Thymus (tissue), 11 donors: Measurements from ENCODE around the gene GRB2. TPM values are rescaled to one million over a fixed set of nuclear protein-coding genes. Genes with fewer than 3 reads are reported as not detected.
A peak's percentile ranks its signal among the peaks of the same experiment; 100 is the strongest.
"Not testable (repeated sequence)": the region's sequence is repeated elsewhere in the genome, so short reads cannot be mapped to it uniquely, and the experiment has no call there.

ENCODE experiments used
- DNase-seq, 9 donors: peaks; one replicate each; pipeline ENCODE4 v3.0.0-alpha.2; 2013; ENCODE audit warnings: low spot score in 9 of 9, low read depth in 6 of 9, missing footprints in 1 of 9
- H3K27ac ChIP-seq, 2 donors: one replicate each; pipeline ENCODE4 v1.5.1; 2013; ENCODE audit warnings: control low read depth in 1 of 2, low read depth in 1 of 2, low read length in 1 of 2, mild to moderate bottlenecking in 1 of 2, moderate library complexity in 1 of 2
- H3K27me3 ChIP-seq, 2 donors: one replicate each; pipeline ENCODE4 v1.5.1; 2013; ENCODE audit warnings: low read length in 1 of 2; ENCODE audit not compliant: control insufficient read depth in 2 of 2, insufficient read depth in 1 of 2
- H3K36me3 ChIP-seq, 2 donors: one replicate each; pipeline ENCODE4 v1.5.1; 2013; ENCODE audit warnings: low read length in 1 of 2, mild to moderate bottlenecking in 1 of 2, moderate library complexity in 1 of 2; ENCODE audit not compliant: control insufficient read depth in 2 of 2, insufficient read depth in 2 of 2
- H3K4me1 ChIP-seq, 2 donors: one replicate each; pipeline ENCODE4 v1.5.1; 2013; ENCODE audit warnings: low read length in 2 of 2; ENCODE audit not compliant: control insufficient read depth in 2 of 2, insufficient read depth in 2 of 2
- H3K4me3 ChIP-seq, 2 donors: one replicate each; pipeline ENCODE4 v1.5.1; 2013; ENCODE audit warnings: low read length in 2 of 2, control low read depth in 1 of 2, mild to moderate bottlenecking in 1 of 2
- H3K9me3 ChIP-seq, 2 donors: one replicate each; pipeline ENCODE4 v1.5.1; 2013; ENCODE audit warnings: low read length in 1 of 2, mild to moderate bottlenecking in 1 of 2; ENCODE audit not compliant: control insufficient read depth in 2 of 2, insufficient read depth in 1 of 2
- WGBS: extraction: QIAGEN DNeasy Blood & Tissue Kit; methylation state at CpG from one replicate; pipeline ENCODE4 v1.1.7; 2013; 5-methylcytosine and 5-hydroxymethylcytosine counted together
- polyA plus RNA-seq: library from polyadenylated mRNA; stranded (reverse); fragments of 200-250 nt; gene quantifications from one replicate; pipeline ENCODE4 v1.2.3, GENCODE V29; 2013
- total RNA-seq: library from RNA; stranded (reverse); fragments of 120-200 nt; gene quantifications from one replicate; pipeline ENCODE4 v1.2.4, GENCODE V29; 2013
- donor health status: healthy.

Gene GRB2
- total and polyA plus RNA-seq, 2 donors, result 65.1 to 79.4 TPM

DNA sequence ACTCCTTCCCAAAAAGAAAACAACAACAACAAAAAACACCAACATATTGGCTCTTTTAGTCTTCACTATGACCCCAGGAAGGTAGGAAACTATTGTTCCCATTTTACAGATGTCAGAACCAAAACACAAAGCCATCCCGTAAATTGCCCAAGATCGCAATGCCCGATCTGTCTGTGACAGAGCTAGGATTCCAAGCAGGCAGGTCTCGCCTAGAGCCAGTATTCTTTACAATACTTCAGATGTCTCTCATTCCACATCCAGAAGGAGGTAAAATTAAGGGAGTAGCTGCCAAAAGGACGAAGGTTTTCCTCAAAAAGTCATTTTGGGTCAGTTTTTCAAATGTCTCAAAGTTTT, 21.7 kb downstream of the GRB2 start:
- no peak overlapping the region for H3K27ac ChIP-seq
- peaks cover 12 to 37% of the 10 kb centered on the region in 2 donors for H3K36me3 ChIP-seq
- H3K27me3 ChIP-seq, result no peaks in the 10 kb centered on the region
- 86% methylated on average over 5 of the region's 5 CpGs for WGBS
- no peaks in the 10 kb centered on the region for H3K9me3 ChIP-seq
- no peak for DNase-seq
- no peak overlapping the region for H3K4me3 ChIP-seq
- peaks cover 0 to 3% of the 10 kb centered on the region in 2 donors for H3K4me1 ChIP-seq

DNA sequence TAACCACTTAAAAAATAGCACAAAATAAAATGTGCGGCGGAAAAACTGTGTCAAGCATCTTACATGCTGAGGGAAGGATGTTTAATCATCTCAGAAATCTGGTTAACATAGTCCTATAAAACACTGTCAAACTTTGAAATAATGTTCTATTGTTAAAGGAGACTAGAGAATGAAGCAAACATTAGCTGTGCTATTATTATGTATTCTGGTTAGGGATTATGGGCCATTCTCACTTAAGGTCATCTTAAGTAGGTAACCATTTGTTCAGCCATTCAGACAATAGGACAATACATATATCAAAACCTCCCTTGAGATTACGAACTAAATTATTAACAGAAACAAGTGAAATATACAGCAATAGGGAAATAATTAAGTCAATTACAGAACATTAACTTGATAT, 24.7 kb downstream of the GRB2 start:
- Histone ChIP-seq H3K27me3 (no peaks in the 10 kb centered on the region), H3K27ac (no peak overlapping the region), H3K4me3 (no peak overlapping the region), H3K4me1 (no peaks in the 10 kb centered on the region), H3K9me3 (no peaks in the 10 kb centered on the region), H3K36me3 (peaks cover 12 to 20% of the 10 kb centered on the region in 2 donors)
- no peak for DNase-seq
- 96% methylated on average over 3 of the region's 3 CpGs for WGBS

GRCh38 chr17:75380315-75380714, 25.2 kb downstream of the GRB2 start:
- H3K27me3 ChIP-seq, result no peaks in the 10 kb centered on the region
- H3K4me3 ChIP-seq, result no peak overlapping the region
- no peak overlapping the region for H3K27ac ChIP-seq
- H3K36me3 ChIP-seq, result peaks cover 12 to 19% of the 10 kb centered on the region in 2 donors
- H3K4me1 ChIP-seq, result no peaks in the 10 kb centered on the region
- H3K9me3 ChIP-seq, result no peaks in the 10 kb centered on the region
- no peak for DNase-seq

- H3K27me3 ChIP-seq, H3K27ac ChIP-seq, H3K4me3 ChIP-seq, DNase-seq, H3K4me1 ChIP-seq, H3K9me3 ChIP-seq: not testable (repeated sequence)
- 98% methylated on average over 1 of the region's 1 CpG for WGBS
- H3K36me3 ChIP-seq, result peaks cover 15 to 19% of the 10 kb centered on the region in 2 donors
Measured at GRCh38 chr17:75379426-75379825, 26.1 kb downstream of the GRB2 start.

DNA sequence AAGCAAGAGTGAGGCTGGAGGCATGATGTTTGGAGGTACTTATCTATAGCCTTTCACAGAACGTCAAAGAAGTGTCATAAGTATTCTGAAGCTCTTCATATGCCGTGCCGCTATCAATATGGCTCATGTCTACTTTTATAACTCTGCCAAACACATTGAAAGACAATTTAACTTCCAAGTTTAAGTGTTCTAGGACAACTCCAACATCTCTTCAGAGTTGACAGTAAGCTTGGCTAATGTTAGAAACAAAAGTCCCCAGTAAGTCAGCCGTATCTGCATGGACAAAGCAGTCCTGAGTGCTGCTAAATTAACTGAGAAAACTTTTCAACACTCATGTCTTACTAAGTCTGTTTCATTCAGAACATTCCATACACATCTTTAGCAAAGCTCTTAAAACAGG, 32.2 kb downstream of the GRB2 start:
- H3K4me1 ChIP-seq, result peaks cover 7 to 16% of the 10 kb centered on the region in 2 donors
- H3K27ac ChIP-seq, result no peak overlapping the region
- 82% methylated on average over 4 of the region's 4 CpGs for WGBS
- no peaks in the 10 kb centered on the region for H3K27me3 ChIP-seq
- no peak overlapping the region for H3K4me3 ChIP-seq
- H3K36me3 ChIP-seq, result peaks cover 17 to 35% of the 10 kb centered on the region in 2 donors
- DNase-seq, result no peak
- no peaks in the 10 kb centered on the region for H3K9me3 ChIP-seq

DNA sequence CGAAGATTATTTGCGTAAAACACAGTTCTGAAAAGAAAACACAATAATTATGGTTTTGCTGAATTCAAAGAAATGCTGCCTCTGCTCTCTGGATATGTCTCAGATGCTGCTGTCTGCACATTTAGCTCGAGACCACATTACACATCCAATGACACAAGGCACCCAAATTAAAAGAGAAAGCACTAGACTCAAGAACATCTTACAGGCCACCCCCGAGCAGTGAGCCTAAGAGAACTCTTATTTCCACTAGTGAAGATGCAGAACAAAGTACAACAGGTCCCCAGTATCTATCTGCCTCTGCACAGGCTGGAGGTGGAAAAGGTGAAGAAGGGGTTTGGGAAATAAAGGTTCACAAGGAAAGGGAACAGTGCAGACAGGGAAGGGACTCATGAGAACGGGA, 33.5 kb downstream of the GRB2 start:
- peak overlapping the region in 1 of 2 donors; percentile 40 for H3K27ac ChIP-seq
- WGBS, result 80% methylated on average over 5 of the region's 5 CpGs
- H3K4me1 ChIP-seq, result peaks cover 7 to 18% of the 10 kb centered on the region in 2 donors
- peaks cover 13 to 32% of the 10 kb centered on the region in 2 donors for H3K36me3 ChIP-seq
- H3K4me3 ChIP-seq, result no peak overlapping the region
- DNase-seq, result peak in 1 of 9 donors; percentile 28
- H3K9me3 ChIP-seq, result no peaks in the 10 kb centered on the region
- no peaks in the 10 kb centered on the region for H3K27me3 ChIP-seq

DNA sequence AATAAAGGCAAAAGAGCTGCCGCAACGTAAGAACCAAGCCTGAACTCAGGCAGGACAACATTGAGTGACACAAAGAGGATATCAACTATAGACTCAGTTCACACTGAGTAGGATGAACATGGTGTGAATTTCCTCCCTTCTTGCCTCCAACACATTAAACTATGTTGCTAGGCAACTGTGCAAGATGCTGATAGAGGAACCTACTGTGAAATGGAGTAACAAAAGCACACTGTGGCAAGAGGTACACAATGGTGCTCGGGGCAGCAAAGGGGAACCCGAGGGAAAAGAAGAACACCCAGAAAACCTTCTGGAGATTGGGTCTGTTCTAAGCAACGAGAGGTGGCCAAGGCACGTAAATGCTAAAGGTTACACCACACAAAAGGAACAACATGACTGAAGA, 34.1 kb downstream of the GRB2 start:
- 93% methylated on average over 6 of the region's 6 CpGs for WGBS
- Histone ChIP-seq H3K9me3 (no peaks in the 10 kb centered on the region), H3K27me3 (no peaks in the 10 kb centered on the region), H3K4me1 (peaks cover 7 to 21% of the 10 kb centered on the region in 2 donors), H3K4me3 (no peak overlapping the region), H3K36me3 (peaks cover 8 to 26% of the 10 kb centered on the region in 2 donors), H3K27ac (no peak overlapping the region)
- DNase-seq, result peak in 2 of 9 donors; percentile 18 to 51

DNA sequence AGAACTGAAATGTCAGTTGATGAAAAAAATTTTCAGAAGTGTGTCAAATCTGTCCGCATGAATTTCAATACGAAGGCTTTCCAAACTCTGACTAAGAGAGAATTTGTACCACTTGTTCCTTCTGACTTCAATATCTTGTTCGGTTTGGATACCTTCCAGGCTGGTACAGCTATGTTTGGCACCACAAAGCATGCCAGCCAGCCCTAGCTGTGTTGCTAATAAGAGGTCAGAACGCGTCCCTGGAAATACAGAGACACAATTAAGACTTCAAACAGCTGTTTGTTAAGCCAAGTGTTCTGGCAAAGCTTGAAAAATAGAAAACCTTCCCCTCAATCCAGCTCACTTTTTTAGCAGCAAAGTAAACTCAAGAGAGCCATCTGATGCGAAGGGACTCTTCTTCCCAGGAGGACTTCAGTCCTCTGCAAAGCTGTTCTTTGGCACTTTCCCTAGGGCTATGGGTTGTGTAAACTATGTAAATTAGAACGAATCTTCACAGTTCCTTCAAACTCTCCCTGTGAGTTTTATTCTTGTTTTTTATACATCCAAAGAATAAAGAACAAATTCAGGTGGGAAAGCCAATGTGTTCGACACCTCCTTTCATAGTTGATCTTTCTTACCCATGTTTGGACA, 35.1 kb downstream of the GRB2 start:
- DNase-seq, result no peak
- Histone ChIP-seq H3K27ac (no peak overlapping the region), H3K9me3 (no peaks in the 10 kb centered on the region), H3K4me1 (peaks cover 10 to 27% of the 10 kb centered on the region in 2 donors), H3K36me3 (peaks cover 5 to 22% of the 10 kb centered on the region in 2 donors), H3K4me3 (no peak overlapping the region), H3K27me3 (no peaks in the 10 kb centered on the region)
- WGBS, result 85% methylated on average over 8 of the region's 8 CpGs

- H3K27me3 ChIP-seq, H3K4me3 ChIP-seq, DNase-seq, H3K27ac ChIP-seq, H3K9me3 ChIP-seq: not testable (repeated sequence)
- 94% methylated on average over 25 of the region's 25 CpGs for WGBS
- Histone ChIP-seq H3K4me1 (peaks cover 23 to 35% of the 10 kb centered on the region in 2 donors), H3K36me3 (peaks cover 0 to 15% of the 10 kb centered on the region in 2 donors)
Measured at GRCh38 chr17:75367838-75368789, 37.4 kb downstream of the GRB2 start.
